T-cell (primary cell): ENCODE measurements around the gene SDK1. TPM values are rescaled to one million over a fixed set of nuclear protein-coding genes. Genes with fewer than 3 reads are reported as not detected.

ENCODE experiments used
- ATAC-seq, 4 experiments: fragments of 200-7000 bp in 3 of 4; fragments of 150-1000 bp in 1 of 4; cut with Tn5 transposase; replicated peaks in 1 of 4; 1 replicate in 3 of 4; 2 replicates in 1 of 4; pipeline ENCODE4 v1.10.0; 2021; ENCODE audit warnings: moderate library complexity in 3 of 4, mild to moderate bottlenecking in 2 of 4, moderate number of reproducible peaks in 1 of 4
- CTCF ChIA-PET, 2 donors: fragments of 300-600 bp; sonication (Branson Sonifier 250); formaldehyde crosslinking; loops; one replicate each; lab custom pipeline; 2022; ENCODE audit warnings: antibody characterized with exemption in 2 of 2; lab: Charles Lee
- POLR2A ChIA-PET, 2 donors: fragments of 300-600 bp; sonication (Branson Sonifier 250); formaldehyde crosslinking; loops; one replicate each; lab custom pipeline; 2022; ENCODE audit warnings: antibody characterized with exemption in 2 of 2; lab: Charles Lee
- DNase-seq, 35 experiments: peaks; one replicate each; pipeline versions ENCODE4 v3.0.0 to v3.0.0-alpha.2; 2013 to 2023
- H3K27ac ChIP-seq: one replicate; pipeline ENCODE4 v1.5.1; 2013; ENCODE audit warnings: low read length
- H3K27me3 ChIP-seq, 2 experiments: replicated peaks in 1 of 2; 1 replicate in 1 of 2; 2 replicates in 1 of 2; pipeline versions ENCODE4 v1.6.1 to v1.7.0; 2013; ENCODE audit warnings: low read length in 1 of 2, mixed read lengths in 1 of 2; ENCODE audit not compliant: control insufficient read depth in 2 of 2, insufficient read depth in 2 of 2; ENCODE audit errors: extremely low read depth in 1 of 2
- H3K36me3 ChIP-seq, 2 donors: 1 replicate in 1 of 2; 2 replicates in 1 of 2; pipeline versions ENCODE4 v1.6.1 to v1.7.0; 2013; ENCODE audit warnings: low read length in 1 of 2; ENCODE audit not compliant: control insufficient read depth in 2 of 2, insufficient read depth in 1 of 2; ENCODE audit errors: extremely low read depth in 1 of 2
- H3K4me1 ChIP-seq, 2 experiments: 1 replicate in 1 of 2; 2 replicates in 1 of 2; pipeline versions ENCODE4 v1.6.1 to v1.7.0; 2013; ENCODE audit warnings: low read length in 2 of 2, mixed read lengths in 1 of 2; ENCODE audit not compliant: insufficient read depth in 2 of 2, control insufficient read depth in 1 of 2; ENCODE audit errors: extremely low read depth in 1 of 2
- H3K4me3 ChIP-seq, 2 donors: 1 replicate in 1 of 2; 2 replicates in 1 of 2; pipeline versions ENCODE4 v1.5.1 to v1.7.0; 2013; ENCODE audit warnings: mild to moderate bottlenecking in 2 of 2, low read length in 1 of 2, moderate library complexity in 1 of 2; ENCODE audit not compliant: control insufficient read depth in 1 of 2; ENCODE audit errors: extremely low read depth in 1 of 2
- H3K9me3 ChIP-seq: 2 replicates; pipeline ENCODE4 v1.7.0; 2013
- H3K27ac Mint-ChIP-seq, 2 donors: one replicate each; pipeline ENCODE4 v1.8.0; 2020 to 2021; ENCODE audit warnings: mild to moderate bottlenecking in 2 of 2, mixed read lengths in 2 of 2
- H3K27me3 Mint-ChIP-seq, 2 donors: one replicate each; pipeline ENCODE4 v1.8.0; 2021 to 2022; ENCODE audit warnings: mixed read lengths in 2 of 2
- H3K36me3 Mint-ChIP-seq: one replicate; pipeline ENCODE4 v1.8.0; 2021; ENCODE audit warnings: mixed read lengths
- H3K4me1 Mint-ChIP-seq, 3 donors: one replicate each; pipeline ENCODE4 v1.8.0; 2020 to 2022; ENCODE audit warnings: mixed read lengths in 3 of 3, mild to moderate bottlenecking in 1 of 3
- H3K4me3 Mint-ChIP-seq, 3 donors: one replicate each; pipeline ENCODE4 v1.8.0; 2020 to 2022; ENCODE audit warnings: mild to moderate bottlenecking in 3 of 3, mixed read lengths in 3 of 3, moderate library complexity in 3 of 3
- H3K9me3 Mint-ChIP-seq, 3 donors: one replicate each; pipeline ENCODE4 v1.8.0; 2020 to 2022; ENCODE audit warnings: mixed read lengths in 3 of 3
- WGBS: methylation state at CpG from one replicate; pipeline ENCODE4 v1.1.5; 2013; ENCODE audit warnings: missing lambda C conversion rate; ENCODE audit not compliant: insufficient coverage; 5-methylcytosine and 5-hydroxymethylcytosine counted together
- total RNA-seq, 35 experiments: library from RNA in 6 of 35; stranded (reverse) in 6 of 35; fragments of 120-200 nt in 1 of 35; gene quantifications; one replicate each; pipeline versions ENCODE4 v1.2.1 to v1.2.4 and lab custom pipeline; 2013 to 2026

The SDK1 gene
- total RNA-seq, 5 donors from 2014 or later (not counting 1 experiment from before 2014, with no cell fraction given) = 0.47 to 1.7 (median 0.63) TPM

- H3K4me1 Mint-ChIP-seq = peaks cover 0 to 8% (median 7%) of the 10 kb centered on the region in 3 donors
- no peaks in the 10 kb centered on the region for H3K27me3 Mint-ChIP-seq
- no peaks in the 10 kb centered on the region for H3K36me3 ChIP-seq
- ChIA-PET CTCF (interaction anchor here in 1 of 2 donors (0.7 kb wide), 1 partner anchor 81 kb away, joined by 4 read pairs; no protein-coding TSS in a partner anchor), POLR2A (no interaction called here)
- no peak overlapping the region for H3K4me3 ChIP-seq
- no peak overlapping the region for H3K27ac ChIP-seq
- H3K9me3 ChIP-seq = no peaks in the 10 kb centered on the region
- WGBS = 79% methylated on average over 9 of the region's 13 CpGs
- H3K36me3 Mint-ChIP-seq = no peaks in the 10 kb centered on the region
- no peaks in the 10 kb centered on the region for H3K27me3 ChIP-seq
- H3K27ac Mint-ChIP-seq = no peak overlapping the region
- no peak overlapping the region for H3K4me3 Mint-ChIP-seq
- ATAC-seq (no peak), DNase-seq (no peak)
- no peaks in the 10 kb centered on the region for H3K4me1 ChIP-seq
- H3K9me3 Mint-ChIP-seq = peaks cover 0 to 6% (median 0%) of the 10 kb centered on the region in 3 donors
Observed at GRCh38 chr7:3482147-3482921, 181.3 kb downstream of the SDK1 start.

- CTCF ChIA-PET = interaction anchor here in 1 of 2 donors (0.6 kb wide), 1 partner anchor 41 kb away, joined by 8 read pairs; no protein-coding TSS in a partner anchor
- Histone ChIP-seq H3K9me3 (no peaks in the 10 kb centered on the region), H3K27me3 (no peaks in the 10 kb centered on the region), H3K36me3 (no peaks in the 10 kb centered on the region), H3K27ac (no peak overlapping the region), H3K4me1 (no peaks in the 10 kb centered on the region), H3K4me3 (no peak overlapping the region)
- no peak overlapping the region for H3K4me3 Mint-ChIP-seq
- H3K36me3 Mint-ChIP-seq = no peaks in the 10 kb centered on the region
- peaks cover 0 to 6% (median 0%) of the 10 kb centered on the region in 3 donors for H3K9me3 Mint-ChIP-seq
- peaks cover 0 to 4% of the 10 kb centered on the region in 2 donors for H3K27me3 Mint-ChIP-seq
- DNase-seq (no peak), ATAC-seq (no peak)
- WGBS = 100% methylated on average over 1 of the region's 4 CpGs
- POLR2A ChIA-PET = no interaction called here
- no peak overlapping the region for H3K27ac Mint-ChIP-seq
- H3K4me1 Mint-ChIP-seq = peaks cover 0 to 8% (median 7%) of the 10 kb centered on the region in 3 donors
Observed at GRCh38 chr7:3486841-3487240, 185.8 kb downstream of the SDK1 start.

DNA sequence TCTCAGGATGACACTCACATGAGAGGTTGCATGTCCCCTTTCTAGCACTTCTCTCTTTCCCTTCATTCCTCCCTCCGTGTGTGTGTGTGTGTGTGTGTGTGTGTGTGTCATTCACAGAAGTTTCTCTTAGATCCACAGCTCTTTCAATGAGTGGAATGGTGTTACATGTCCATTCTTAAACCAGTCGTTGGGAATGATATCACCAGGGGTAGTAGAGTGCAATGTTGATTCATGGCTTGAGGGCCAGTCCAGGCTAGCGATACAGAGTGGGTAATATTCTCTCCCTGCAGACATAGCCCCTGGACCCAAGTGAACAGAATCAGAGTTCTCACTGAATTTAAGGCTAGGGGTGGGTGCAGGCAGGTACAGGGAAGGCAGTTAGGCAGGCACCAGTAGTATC lies 187.8 kb downstream of the SDK1 start:
- no peaks in the 10 kb centered on the region for H3K9me3 ChIP-seq
- H3K36me3 ChIP-seq = no peaks in the 10 kb centered on the region
- Mint-ChIP-seq H3K4me3 (no peak overlapping the region), H3K36me3 (no peaks in the 10 kb centered on the region), H3K27me3 (peaks cover 0 to 4% of the 10 kb centered on the region in 2 donors), H3K27ac (no peak overlapping the region), H3K9me3 (peaks cover 0 to 6% (median 0%) of the 10 kb centered on the region in 3 donors), H3K4me1 (peaks cover 3 to 7% (median 6%) of the 10 kb centered on the region in 3 donors)
- H3K27ac ChIP-seq = no peak overlapping the region
- ChIA-PET CTCF (interaction anchor here in 1 of 2 donors (0.6 kb wide), 1 partner anchor 15 kb away, joined by 4 read pairs; no protein-coding TSS in a partner anchor), POLR2A (no interaction called here)
- no peaks in the 10 kb centered on the region for H3K27me3 ChIP-seq
- H3K4me3 ChIP-seq = no peak overlapping the region
- 83% methylated on average over 1 of the region's 3 CpGs for WGBS
- no peak for DNase-seq
- no peaks in the 10 kb centered on the region for H3K4me1 ChIP-seq
- no peak for ATAC-seq

GRCh38 chr7:3493499-3493898 lies 192.4 kb downstream of the SDK1 start:
- POLR2A ChIA-PET = no interaction called here

DNA sequence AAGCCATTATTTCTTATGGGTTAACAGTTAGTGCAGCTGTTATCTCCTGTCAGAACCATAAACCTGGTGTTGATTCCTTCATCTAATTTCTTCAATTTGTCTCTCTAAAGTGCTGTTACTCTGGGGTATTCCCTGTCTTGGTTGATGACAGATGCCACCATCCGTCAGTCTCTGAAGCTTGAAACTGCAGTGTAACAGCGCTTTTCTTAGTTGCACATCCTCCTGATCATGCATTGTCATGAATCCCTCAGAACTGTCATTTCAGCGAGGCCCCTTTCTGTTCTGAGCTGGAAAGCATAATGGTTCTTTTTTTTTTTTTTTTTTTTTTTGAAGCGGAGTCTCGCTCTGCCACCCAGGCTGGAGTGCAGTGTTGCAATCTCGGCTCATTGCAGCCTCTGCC lies 193.9 kb downstream of the SDK1 start:
- no peak overlapping the region for H3K27ac ChIP-seq
- H3K4me1 Mint-ChIP-seq = peaks cover 11 to 19% (median 17%) of the 10 kb centered on the region in 3 donors
- WGBS = 90% methylated on average over 2 of the region's 6 CpGs
- no peak overlapping the region for H3K27ac Mint-ChIP-seq
- ChIA-PET POLR2A (no interaction called here), CTCF (no interaction called here)
- no peaks in the 10 kb centered on the region for H3K9me3 ChIP-seq
- H3K4me3 Mint-ChIP-seq = no peak overlapping the region
- no peak overlapping the region for H3K4me3 ChIP-seq
- no peaks in the 10 kb centered on the region for H3K4me1 ChIP-seq
- H3K27me3 Mint-ChIP-seq = no peaks in the 10 kb centered on the region
- no peaks in the 10 kb centered on the region for H3K27me3 ChIP-seq
- ATAC-seq = peak in 1 of 4 experiments; percentile 67
- H3K36me3 ChIP-seq = no peaks in the 10 kb centered on the region
- peaks cover 5% of the 10 kb centered on the region for H3K36me3 Mint-ChIP-seq
- H3K9me3 Mint-ChIP-seq = peaks cover 6 to 8% (median 6%) of the 10 kb centered on the region in 3 donors
- DNase-seq = peak in 1 of 35 experiments; percentile 2

More at GRCh38 chr7:3493499-3493898, 192.4 kb downstream of the SDK1 start:
- H3K9me3 Mint-ChIP-seq = no peaks in the 10 kb centered on the region
- Histone ChIP-seq H3K36me3 (no peaks in the 10 kb centered on the region), H3K27ac (no peak overlapping the region), H3K27me3 (no peaks in the 10 kb centered on the region), H3K4me1 (no peaks in the 10 kb centered on the region), H3K4me3 (no peak overlapping the region), H3K9me3 (no peaks in the 10 kb centered on the region)
- ATAC-seq (no peak), DNase-seq (no peak)
- H3K4me1 Mint-ChIP-seq = peaks cover 11 to 19% (median 17%) of the 10 kb centered on the region in 3 donors
- no peak overlapping the region for H3K4me3 Mint-ChIP-seq
- no peaks in the 10 kb centered on the region for H3K27me3 Mint-ChIP-seq
- H3K27ac Mint-ChIP-seq = no peak overlapping the region
- H3K36me3 Mint-ChIP-seq = no peaks in the 10 kb centered on the region
- CTCF ChIA-PET = no interaction called here

GRCh38 chr7:3495530-3495929 lies 194.5 kb downstream of the SDK1 start:
- H3K9me3 ChIP-seq = no peaks in the 10 kb centered on the region
- Mint-ChIP-seq H3K9me3 (peaks cover 10 to 13% (median 11%) of the 10 kb centered on the region in 3 donors), H3K27me3 (no peaks in the 10 kb centered on the region), H3K36me3 (peaks cover 8% of the 10 kb centered on the region), H3K27ac (no peak overlapping the region), H3K4me1 (peaks cover 11 to 19% (median 17%) of the 10 kb centered on the region in 3 donors), H3K4me3 (no peak overlapping the region)
- no peaks in the 10 kb centered on the region for H3K4me1 ChIP-seq
- no peak overlapping the region for H3K27ac ChIP-seq
- 75% methylated on average over 9 of the region's 12 CpGs for WGBS
- ATAC-seq (no peak), DNase-seq (no peak)
- no peak overlapping the region for H3K4me3 ChIP-seq
- ChIA-PET CTCF (no interaction called here), POLR2A (no interaction called here)
- H3K27me3 ChIP-seq = no peaks in the 10 kb centered on the region
- H3K36me3 ChIP-seq = no peaks in the 10 kb centered on the region
